IMR-90 (cell line): ENCODE measurements around the gene SLC26A4. TPM values are rescaled to one million over a fixed set of nuclear protein-coding genes. Genes with fewer than 3 reads are reported as not detected.

Experiments used
- ATAC-seq: fragments of 200-7000 bp; cut with Tn5 transposase; 2 replicates; pipeline ENCODE4 v1.9.1; 2020; ENCODE audit warnings: low read depth, mild to moderate bottlenecking, moderate library complexity
- BruUV-seq: library from RNA; stranded (reverse); fragments of 400-500 nt; replicated peaks from 2 replicates; lab custom pipeline; 2021; lab: Mats Ljungman, UMichigan
- CTCF ChIA-PET: fragments of 300-600 bp; formaldehyde crosslinking; extraction: SDS; loops from one replicate; lab custom pipeline; 2021; ENCODE audit warnings: antibody characterized with exemption; lab: Yijun Ruan, JAX
- POLR2A ChIA-PET: fragments of 300-600 bp; sonication (Branson Sonifier 250); formaldehyde crosslinking; loops from one replicate; lab custom pipeline; 2022; ENCODE audit warnings: antibody characterized with exemption; ENCODE audit not compliant: unreplicated experiment; lab: Charles Lee
- DNase-seq: peaks from one replicate; pipeline ENCODE4 v3.0.0; 2013
- H2AFZ ChIP-seq: replicated peaks from 2 replicates; pipeline ENCODE3; 2013; ENCODE audit warnings: low read length, mild to moderate bottlenecking; ENCODE audit not compliant: poor library complexity
- H2AK5ac ChIP-seq: 2 replicates; pipeline ENCODE4 v1.6.1; 2013; ENCODE audit warnings: low read depth, low read length, inconsistent platforms
- H2AK9ac ChIP-seq: replicated peaks from 2 replicates; pipeline ENCODE3; 2013; ENCODE audit warnings: mild to moderate bottlenecking, low read depth, low read length, moderate library complexity; ENCODE audit not compliant: poor library complexity
- H2BK120ac ChIP-seq: 2 replicates; pipeline ENCODE4 v1.6.1; 2013; ENCODE audit warnings: low read depth, low read length, inconsistent platforms
- H2BK15ac ChIP-seq: 3 replicates; pipeline ENCODE4 v1.6.1; 2013; ENCODE audit warnings: low read depth, low read length, inconsistent platforms
- H2BK20ac ChIP-seq: 2 replicates; pipeline ENCODE4 v1.6.1; 2013; ENCODE audit warnings: low read depth, mild to moderate bottlenecking, inconsistent platforms, low read length, moderate library complexity
- H2BK5ac ChIP-seq: 2 replicates; pipeline ENCODE4 v1.6.1; 2013; ENCODE audit warnings: mild to moderate bottlenecking, low read depth, low read length, inconsistent platforms; ENCODE audit not compliant: poor library complexity, severe bottlenecking
- H3K14ac ChIP-seq: replicated peaks from 2 replicates; pipeline ENCODE4 v1.6.1; 2013; ENCODE audit warnings: low read depth, low read length, inconsistent platforms
- H3K18ac ChIP-seq: 2 replicates; pipeline ENCODE4 v1.6.1; 2013; ENCODE audit warnings: low read depth, low read length, control low read depth
- H3K23ac ChIP-seq: 2 replicates; pipeline ENCODE4 v1.6.1; 2013; ENCODE audit warnings: low read depth, low read length, inconsistent platforms
- H3K27ac ChIP-seq: 2 replicates; pipeline ENCODE4 v1.5.1; 2013; ENCODE audit warnings: mild to moderate bottlenecking, control low read depth, low read length; ENCODE audit not compliant: insufficient read depth
- H3K27me3 ChIP-seq: 2 replicates; pipeline ENCODE4 v1.6.1; 2013; ENCODE audit warnings: low read length; ENCODE audit not compliant: control insufficient read depth, insufficient read depth
- H3K36me3 ChIP-seq: 2 replicates; pipeline ENCODE4 v1.6.1; 2013; ENCODE audit warnings: low read length, mixed read lengths; ENCODE audit not compliant: control insufficient read depth, insufficient read depth
- H3K4ac ChIP-seq: 2 replicates; pipeline ENCODE4 v1.6.1; 2013; ENCODE audit warnings: low read depth, low read length, inconsistent platforms
- H3K4me1 ChIP-seq: 2 replicates; pipeline ENCODE4 v1.6.1; 2013; ENCODE audit warnings: low read length, mixed read lengths; ENCODE audit not compliant: control insufficient read depth, insufficient read depth
- H3K4me2 ChIP-seq: 2 replicates; pipeline ENCODE4 v1.6.1; 2013; ENCODE audit warnings: low read depth, mild to moderate bottlenecking, control low read depth, low read length, moderate library complexity
- H3K4me3 ChIP-seq: 2 replicates; pipeline ENCODE4 v1.5.1; 2013; ENCODE audit warnings: low read depth, mild to moderate bottlenecking, control low read depth, low read length, moderate library complexity; ENCODE audit not compliant: insufficient read depth
- H3K56ac ChIP-seq: 2 replicates; pipeline ENCODE4 v1.6.1; 2013; ENCODE audit warnings: low read length, inconsistent platforms; ENCODE audit not compliant: insufficient read depth; ENCODE audit errors: extremely low read depth
- H3K79me1 ChIP-seq, 2 experiments: 2 replicates each; pipeline ENCODE4 v1.6.1; 2013; ENCODE audit warnings: low read length in 2 of 2, inconsistent platforms in 1 of 2, low read depth in 1 of 2
- H3K9ac ChIP-seq: 2 replicates; pipeline ENCODE4 v1.6.1; 2013; ENCODE audit warnings: low read depth, low read length, control low read depth
- H3K9me1 ChIP-seq: 2 replicates; pipeline ENCODE4 v1.6.1; 2013; ENCODE audit warnings: low read length, inconsistent platforms; ENCODE audit not compliant: insufficient read depth
- H3K9me3 ChIP-seq: 2 replicates; pipeline ENCODE4 v1.6.1; 2013; ENCODE audit warnings: low read length; ENCODE audit not compliant: control insufficient read depth, insufficient read depth
- H4K20me1 ChIP-seq: 2 replicates; pipeline ENCODE4 v1.6.1; 2013; ENCODE audit warnings: low read length, inconsistent platforms; ENCODE audit not compliant: insufficient read depth
- H4K5ac ChIP-seq: 2 replicates; pipeline ENCODE4 v1.6.1; 2013; ENCODE audit warnings: mild to moderate bottlenecking, low read depth, low read length, control low read depth
- H4K8ac ChIP-seq, 2 experiments: 2 replicates each; pipeline ENCODE4 v1.6.1; 2013; ENCODE audit warnings: low read depth in 2 of 2, low read length in 2 of 2, control low read depth in 1 of 2, inconsistent platforms in 1 of 2
- H4K91ac ChIP-seq: 2 replicates; pipeline ENCODE4 v1.6.1; 2013; ENCODE audit warnings: low read depth, low read length, inconsistent platforms; ENCODE audit not compliant: insufficient read depth
- BHLHE40 ChIP-seq: fragments of 150-350 bp; IDR thresholded peaks from 2 replicates; pipeline ENCODE4 v1.6.1; 2016; ENCODE audit warnings: mild to moderate bottlenecking, low read depth, low read length
- CEBPB ChIP-seq: IDR thresholded peaks from 2 replicates; pipeline ENCODE4 v1.6.1; 2012; ENCODE audit warnings: low read depth, low read length, improper control_type of control experiment
- FOS ChIP-seq: fragments of 150-350 bp; IDR thresholded peaks from 2 replicates; pipeline ENCODE4 v1.6.1; 2016; ENCODE audit warnings: low read depth, low read length
- MAZ ChIP-seq: IDR thresholded peaks from 2 replicates; pipeline ENCODE4 v1.6.1; 2012; ENCODE audit warnings: low read depth, mild to moderate bottlenecking, low read length, improper control_type of control experiment, moderate library complexity, borderline replicate concordance
- NFE2L2 ChIP-seq: fragments of 150-350 bp; IDR thresholded peaks from 2 replicates; pipeline ENCODE4 v1.6.1; 2016; ENCODE audit warnings: low read depth, mild to moderate bottlenecking, low read length
- POLR2A ChIP-seq: IDR thresholded peaks from 2 replicates; pipeline ENCODE4 v1.6.1; 2012; ENCODE audit warnings: mild to moderate bottlenecking, low read depth, low read length
- RFX5 ChIP-seq: IDR thresholded peaks from 2 replicates; pipeline ENCODE4 v1.8.0; 2012; ENCODE audit warnings: low read depth, mild to moderate bottlenecking, low read length, moderate library complexity
- SMC3 ChIP-seq: fragments of 150-350 bp; IDR thresholded peaks from 2 replicates; pipeline ENCODE4 v1.6.1; 2016; ENCODE audit warnings: low read depth, mild to moderate bottlenecking, antibody characterized with exemption, low read length, moderate library complexity
- USF2 ChIP-seq: fragments of 150-350 bp; IDR thresholded peaks from 2 replicates; pipeline ENCODE4 v1.6.1; 2017; ENCODE audit warnings: mild to moderate bottlenecking, antibody characterized with exemption, low read length, low read depth
- WGBS, 2 experiments: methylation state at CpG; one replicate each; pipeline versions ENCODE4 v1.1.5 to v1.1.7; 2013; ENCODE audit warnings: missing lambda C conversion rate in 2 of 2; ENCODE audit not compliant: insufficient read length in 1 of 2; ENCODE audit errors: extremely low coverage in 2 of 2; 5-methylcytosine and 5-hydroxymethylcytosine counted together
- dilution Hi-C: fragments of 300-500 bp; cut with HindIII; formaldehyde crosslinking; loops from one replicate; pipeline ENCODE4 v1.14.3; 2018; ENCODE audit warnings: low sequenced_read_pairs; ENCODE audit not compliant: unreplicated experiment
- in situ Hi-C: fragments of 300-500 bp; cut with MboI; formaldehyde crosslinking; loops from 3 replicates; pipeline ENCODE4 v1.14.3; 2019; ENCODE audit warnings: low sequenced_read_pairs, inconsistent platforms, mixed read lengths
- intact Hi-C: fragments of 100-400 bp; cut with micrococcal nuclease; formaldehyde crosslinking; loops from 2 replicates; pipeline ENCODE4 v1.10.0; 2022
- polyA plus RNA-seq, 3 experiments: library from polyadenylated mRNA; depleted of rRNA; stranded (reverse); fragments of >200 nt; gene quantifications; 2 replicates each; pipeline ENCODE4 v1.2.3, GENCODE V29; 2012; ENCODE audit warnings: low replicate concordance in 1 of 3
- total RNA-seq: library from RNA; depleted of rRNA; stranded (reverse); fragments of >200 nt; gene quantifications from 2 replicates; pipeline ENCODE4 v1.2.3, GENCODE V29; 2012
- TF ChIP-seq, protein P1 (sequence below): conservative IDR thresholded peaks from 2 replicates; pipeline ENCODE4 v1.5.1; 2012; ENCODE audit warnings: mild to moderate bottlenecking, low read depth, low read length, improper control_type of control experiment
- TF ChIP-seq, protein P2 (sequence below): fragments of 150-350 bp; IDR thresholded peaks from 2 replicates; pipeline ENCODE4 v1.6.1; 2016; ENCODE audit warnings: low read depth, mild to moderate bottlenecking, low read length, moderate library complexity, borderline replicate concordance

Gene SLC26A4
- total and polyA plus RNA-seq, 2 of the 4 experiments (the other 2 are of a cell fraction): 0.09 to 1.1 TPM

DNA sequence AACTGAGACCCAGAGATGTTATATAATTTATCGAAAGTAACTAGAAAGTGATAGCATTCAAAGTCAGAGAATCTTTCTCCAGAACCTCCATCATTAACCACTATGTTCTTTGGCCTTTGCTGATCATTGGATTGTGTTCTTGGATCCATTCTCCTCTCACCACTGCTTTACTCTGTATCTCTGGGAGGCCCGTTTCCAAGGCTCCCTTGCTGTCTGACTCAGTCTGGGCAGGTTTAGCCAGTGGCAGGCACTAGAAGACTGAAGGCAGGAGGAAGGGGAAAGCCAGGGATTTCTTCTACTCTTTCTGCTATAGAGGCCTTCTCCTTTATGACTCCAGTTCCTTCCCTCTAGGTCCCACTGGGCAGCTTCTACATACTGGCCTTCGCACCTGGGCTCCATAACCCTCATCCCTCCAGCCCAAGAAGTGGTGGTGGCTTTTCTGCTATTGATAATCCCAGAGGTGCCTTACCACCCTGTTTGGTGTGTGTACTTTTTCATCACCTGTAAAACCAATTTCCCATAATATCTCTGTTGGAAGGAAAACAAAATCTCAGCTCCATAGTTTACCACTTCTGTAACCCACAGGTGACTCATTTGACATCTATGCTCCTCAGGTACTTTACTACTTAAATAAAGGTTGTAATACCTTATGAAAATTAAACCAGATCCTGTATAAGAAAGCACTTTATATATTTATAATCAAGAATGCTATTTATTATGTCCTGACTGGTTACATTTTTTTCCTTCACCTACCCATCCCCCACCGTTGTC lies 44.5 kb upstream of the SLC26A4 start:
- no peak for ATAC-seq
- WGBS, 2 experiments: no CpG with 5 or more reads among the region's 4 CpGs

More for the DNA sequence above, 44.5 kb upstream of the SLC26A4 start:
- no peak overlapping the region for H3K56ac ChIP-seq
- H3K9me3 ChIP-seq: no peaks in the 10 kb centered on the region
- intact Hi-C loops (no loop called here), dilution Hi-C loops (no loop called here), in situ Hi-C loops (no loop called here)
- H4K8ac ChIP-seq: no peak overlapping the region
- H4K5ac ChIP-seq: no peak overlapping the region
- peaks cover 6% of the 10 kb centered on the region for H3K4me1 ChIP-seq
- BruUV-seq: no TSS peak
- no peak overlapping the region for H3K23ac ChIP-seq
- H3K9ac ChIP-seq: no peak overlapping the region
- peaks cover 6% of the 10 kb centered on the region for H3K9me1 ChIP-seq
- ChIA-PET CTCF (no interaction called here), POLR2A (no interaction called here)
- TF ChIP-seq FOS (no peak), USF2 (no peak), NFE2L2 (no peak), MAZ (no peak), BHLHE40 (no peak), POLR2A (no peak), CEBPB (no peak), SMC3 (no peak), RFX5 (no peak)
- TF ChIP-seq, protein P1, sequence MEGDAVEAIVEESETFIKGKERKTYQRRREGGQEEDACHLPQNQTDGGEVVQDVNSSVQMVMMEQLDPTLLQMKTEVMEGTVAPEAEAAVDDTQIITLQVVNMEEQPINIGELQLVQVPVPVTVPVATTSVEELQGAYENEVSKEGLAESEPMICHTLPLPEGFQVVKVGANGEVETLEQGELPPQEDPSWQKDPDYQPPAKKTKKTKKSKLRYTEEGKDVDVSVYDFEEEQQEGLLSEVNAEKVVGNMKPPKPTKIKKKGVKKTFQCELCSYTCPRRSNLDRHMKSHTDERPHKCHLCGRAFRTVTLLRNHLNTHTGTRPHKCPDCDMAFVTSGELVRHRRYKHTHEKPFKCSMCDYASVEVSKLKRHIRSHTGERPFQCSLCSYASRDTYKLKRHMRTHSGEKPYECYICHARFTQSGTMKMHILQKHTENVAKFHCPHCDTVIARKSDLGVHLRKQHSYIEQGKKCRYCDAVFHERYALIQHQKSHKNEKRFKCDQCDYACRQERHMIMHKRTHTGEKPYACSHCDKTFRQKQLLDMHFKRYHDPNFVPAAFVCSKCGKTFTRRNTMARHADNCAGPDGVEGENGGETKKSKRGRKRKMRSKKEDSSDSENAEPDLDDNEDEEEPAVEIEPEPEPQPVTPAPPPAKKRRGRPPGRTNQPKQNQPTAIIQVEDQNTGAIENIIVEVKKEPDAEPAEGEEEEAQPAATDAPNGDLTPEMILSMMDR: no peak
- TF ChIP-seq, protein P2, sequence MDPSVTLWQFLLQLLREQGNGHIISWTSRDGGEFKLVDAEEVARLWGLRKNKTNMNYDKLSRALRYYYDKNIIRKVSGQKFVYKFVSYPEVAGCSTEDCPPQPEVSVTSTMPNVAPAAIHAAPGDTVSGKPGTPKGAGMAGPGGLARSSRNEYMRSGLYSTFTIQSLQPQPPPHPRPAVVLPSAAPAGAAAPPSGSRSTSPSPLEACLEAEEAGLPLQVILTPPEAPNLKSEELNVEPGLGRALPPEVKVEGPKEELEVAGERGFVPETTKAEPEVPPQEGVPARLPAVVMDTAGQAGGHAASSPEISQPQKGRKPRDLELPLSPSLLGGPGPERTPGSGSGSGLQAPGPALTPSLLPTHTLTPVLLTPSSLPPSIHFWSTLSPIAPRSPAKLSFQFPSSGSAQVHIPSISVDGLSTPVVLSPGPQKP: no peak
- H2AFZ ChIP-seq: no peak overlapping the region
- no peak overlapping the region for H2AK5ac ChIP-seq
- H3K4me2 ChIP-seq: no peak overlapping the region
- peak; percentile 13 for DNase-seq
- no peak overlapping the region for H3K4me3 ChIP-seq
- no peak overlapping the region for H2BK20ac ChIP-seq
- no peak overlapping the region for H2BK120ac ChIP-seq
- no peak overlapping the region for H3K27ac ChIP-seq
- peaks cover 8% of the 10 kb centered on the region for H3K36me3 ChIP-seq
- H3K18ac ChIP-seq: no peak overlapping the region
- H2BK15ac ChIP-seq: no peak overlapping the region
- no peaks in the 10 kb centered on the region for H3K27me3 ChIP-seq
- H3K4ac ChIP-seq: no peak overlapping the region
- H4K20me1 ChIP-seq: no peaks in the 10 kb centered on the region
- H2BK5ac ChIP-seq: no peak overlapping the region
- no peak overlapping the region for H3K14ac ChIP-seq
- H4K91ac ChIP-seq: no peak overlapping the region
- no peak overlapping the region for H2AK9ac ChIP-seq
- 0 out of 4 replicates have a peak, but pooled peaks cover 0 to 8% of the 10 kb centered on the region in 2 experiments for H3K79me1 ChIP-seq
